Measurements from ENCODE around the gene THOC3.
"Not testable (repeated sequence)": the region's sequence is repeated elsewhere in the genome, so short reads cannot be mapped to it uniquely, and the experiment has no call there.

The THOC3 gene

GRCh38 chr5:175938489-175938888 lies 29.6 kb downstream of the THOC3 start:
- DNase-seq (ENCODE audit: low spot score), result not testable (repeated sequence)

GRCh38 chr5:175928752-175929151 lies 39.4 kb downstream of the THOC3 start:
- not testable (repeated sequence) for DNase-seq (ENCODE audit: low spot score)

- DNase-seq (ENCODE audit: low spot score), result not testable (repeated sequence)
Measured at GRCh38 chr5:175925106-175925505, 43.0 kb downstream of the THOC3 start.

- DNase-seq (ENCODE audit: low spot score), result no peak
Measured at GRCh38 chr5:175922192-175922885, 45.8 kb downstream of the THOC3 start.

GRCh38 chr5:175921061-175921730 lies 46.9 kb downstream of the THOC3 start:
- peak; percentile 58 for DNase-seq (ENCODE audit: low spot score)

GRCh38 chr5:175920231-175920811 lies 47.8 kb downstream of the THOC3 start:
- no peak for DNase-seq (ENCODE audit: low spot score)

GRCh38 chr5:175915066-175916037 lies 52.8 kb downstream of the THOC3 start:
- DNase-seq (ENCODE audit: low spot score), result not testable (repeated sequence)

- DNase-seq (ENCODE audit: low spot score), result not testable (repeated sequence)
Measured at GRCh38 chr5:175913835-175914672, 54.1 kb downstream of the THOC3 start.

- DNase-seq (ENCODE audit: low spot score), result peak; percentile 44
Measured at GRCh38 chr5:175910072-175910471, 58.0 kb downstream of the THOC3 start.
